Measurements from ENCODE around the gene MORN1. TPM values are rescaled to one million over a fixed set of nuclear protein-coding genes. Genes with fewer than 3 reads are reported as not detected.

Gene MORN1
- total RNA-seq, 4 donors from 2014 or later = 0.59 to 20.0 (median 9.5) TPM

GRCh38 chr1:2398871-2399270 is 7.5 kb upstream of the MORN1 start:
- H3K4me3 ChIP-seq = no peak overlapping the region
- H3K9me3 ChIP-seq = no peaks in the 10 kb centered on the region
- no peaks in the 10 kb centered on the region for H3K36me3 ChIP-seq
- H3K27ac ChIP-seq = no peak overlapping the region
- TF ChIP-seq CTCF (IDR thresholded peaks at IDR 0.05) (no peak), POLR2A (IDR thresholded peaks at IDR 0.05) (no peak)
- no peak for DNase-seq
- intact Hi-C loops (cut with DNase I; ENCODE audit: low total_unique reads) = no loop called here
- no peaks in the 10 kb centered on the region for H3K27me3 ChIP-seq
- no peaks in the 10 kb centered on the region for H3K4me1 ChIP-seq

- H3K4me3 ChIP-seq = no peak overlapping the region
- no peaks in the 10 kb centered on the region for H3K9me3 ChIP-seq
- no peak overlapping the region for H3K27ac ChIP-seq
- no peak for TF ChIP-seq POLR2A (IDR thresholded peaks at IDR 0.05)
- TF ChIP-seq CTCF (IDR thresholded peaks at IDR 0.05) = no peak
- intact Hi-C loops (cut with DNase I; ENCODE audit: low total_unique reads) = no loop called here
- no peaks in the 10 kb centered on the region for H3K27me3 ChIP-seq
- DNase-seq = no peak
- peaks cover 0 to 7% of the 10 kb centered on the region in 2 donors for H3K4me1 ChIP-seq
- no peaks in the 10 kb centered on the region for H3K36me3 ChIP-seq
Measured at GRCh38 chr1:2397007-2397679, 5.8 kb upstream of the MORN1 start.

- H3K27me3 ChIP-seq = no peaks in the 10 kb centered on the region
- intact Hi-C loops (cut with DNase I; ENCODE audit: low total_unique reads) = no loop called here
- H3K36me3 ChIP-seq = no peaks in the 10 kb centered on the region
- H3K4me1 ChIP-seq = peaks cover 0 to 7% of the 10 kb centered on the region in 2 donors
- no peak overlapping the region for H3K27ac ChIP-seq
- TF ChIP-seq CTCF (IDR thresholded peaks at IDR 0.05) = no peak
- no peak for TF ChIP-seq POLR2A (IDR thresholded peaks at IDR 0.05)
- H3K4me3 ChIP-seq = no peak overlapping the region
- no peak for DNase-seq
- no peaks in the 10 kb centered on the region for H3K9me3 ChIP-seq
Measured at GRCh38 chr1:2396476-2396875, 5.1 kb upstream of the MORN1 start.

GRCh38 chr1:2396059-2396458 is 4.7 kb upstream of the MORN1 start:
- Histone ChIP-seq H3K9me3 (no peaks in the 10 kb centered on the region), H3K36me3 (no peaks in the 10 kb centered on the region), H3K27ac (no peak overlapping the region), H3K4me3 (no peak overlapping the region), H3K4me1 (peaks cover 0 to 7% of the 10 kb centered on the region in 2 donors), H3K27me3 (no peaks in the 10 kb centered on the region)
- DNase-seq = no peak
- intact Hi-C loops (cut with DNase I; ENCODE audit: low total_unique reads) = no loop called here
- TF ChIP-seq CTCF (IDR thresholded peaks at IDR 0.05) (no peak), POLR2A (IDR thresholded peaks at IDR 0.05) (no peak)

- Histone ChIP-seq H3K27ac (no peak overlapping the region), H3K9me3 (no peaks in the 10 kb centered on the region), H3K27me3 (no peaks in the 10 kb centered on the region), H3K4me1 (peaks cover 0 to 7% of the 10 kb centered on the region in 2 donors), H3K4me3 (no peak overlapping the region), H3K36me3 (no peaks in the 10 kb centered on the region)
- no peak for DNase-seq
- intact Hi-C loops (cut with DNase I; ENCODE audit: low total_unique reads) = no loop called here
- TF ChIP-seq POLR2A (IDR thresholded peaks at IDR 0.05) (no peak), CTCF (IDR thresholded peaks at IDR 0.05) (no peak)
Measured at GRCh38 chr1:2395245-2395644, 3.9 kb upstream of the MORN1 start.

All from uterus (tissue), 4 donors.